Breast epithelium (tissue), 4 donors: Measurements from ENCODE around the gene SLC43A2. TPM values are rescaled to one million over a fixed set of nuclear protein-coding genes. Genes with fewer than 3 reads are reported as not detected.

ENCODE experiments used
- DNase-seq, 2 donors: peaks; one replicate each; pipeline ENCODE4 v3.0.0-alpha.2; 2019; ENCODE audit warnings: low spot score in 2 of 2
- H3K27ac ChIP-seq, 2 donors: fragments of 200-600 bp; sonication (generic) in 1 of 2; one replicate each; pipeline ENCODE4 v1.5.1; 2016 to 2019; ENCODE audit warnings: mild to moderate bottlenecking in 1 of 2
- H3K27me3 ChIP-seq, 2 donors: fragments of 200-600 bp; sonication (generic) in 1 of 2; one replicate each; pipeline versions ENCODE4 v1.5.1 to v1.6.0; 2017 to 2019; ENCODE audit warnings: control low read depth in 1 of 2, mild to moderate bottlenecking in 1 of 2
- H3K36me3 ChIP-seq: fragments of 200-600 bp; one replicate; pipeline ENCODE4 v1.5.1; 2019
- H3K4me1 ChIP-seq, 2 donors: fragments of 200-600 bp; sonication (generic); one replicate each; pipeline ENCODE4 v1.5.1; 2016 to 2019; ENCODE audit warnings: control low read depth in 1 of 2
- H3K4me3 ChIP-seq, 3 donors: fragments of 200-600 bp; sonication (generic); 1 replicate in 2 of 3; 2 replicates in 1 of 3; pipeline ENCODE4 v1.5.1; 2016 to 2019; ENCODE audit warnings: mild to moderate bottlenecking in 3 of 3, moderate library complexity in 2 of 3
- H3K9me3 ChIP-seq, 2 donors: fragments of 200-600 bp; sonication (generic) in 1 of 2; one replicate each; pipeline ENCODE4 v1.5.1; 2016 to 2019; ENCODE audit warnings: control low read depth in 1 of 2
- POLR2A ChIP-seq: fragments of 450-650 bp; IDR thresholded peaks from one replicate; pipeline ENCODE4 v1.6.1; 2016; ENCODE audit warnings: antibody characterized with exemption, mild to moderate bottlenecking, moderate library complexity
- POLR2AphosphoS5 ChIP-seq, 3 donors: sonication (generic); formaldehyde crosslinking; IDR thresholded peaks; one replicate each; pipeline ENCODE4 v1.6.1; 2017; ENCODE audit warnings: antibody characterized with exemption in 3 of 3
- intact Hi-C: fragments of 100-400 bp; cut with DNase I; formaldehyde crosslinking; loops from one replicate; pipeline ENCODE4 v1.15.1; 2023; ENCODE audit warnings: low total_unique reads
- total RNA-seq, 3 donors: library from RNA; depleted of rRNA; stranded (reverse); fragments of >200 nt; gene quantifications; one replicate each; pipeline ENCODE4 v1.1.0, GENCODE V29; 2016
- TF ChIP-seq, protein P1 (sequence below), 3 donors: fragments of 450-650 bp; IDR thresholded peaks; one replicate each; pipeline ENCODE4 v1.5.1; 2016 to 2017; ENCODE audit warnings: antibody characterized with exemption in 3 of 3, mild to moderate bottlenecking in 3 of 3, moderate library complexity in 3 of 3

SLC43A2 gene
- total RNA-seq, 3 donors from 2014 or later: 13.8 to 18.9 (median 14.9) TPM

DNA sequence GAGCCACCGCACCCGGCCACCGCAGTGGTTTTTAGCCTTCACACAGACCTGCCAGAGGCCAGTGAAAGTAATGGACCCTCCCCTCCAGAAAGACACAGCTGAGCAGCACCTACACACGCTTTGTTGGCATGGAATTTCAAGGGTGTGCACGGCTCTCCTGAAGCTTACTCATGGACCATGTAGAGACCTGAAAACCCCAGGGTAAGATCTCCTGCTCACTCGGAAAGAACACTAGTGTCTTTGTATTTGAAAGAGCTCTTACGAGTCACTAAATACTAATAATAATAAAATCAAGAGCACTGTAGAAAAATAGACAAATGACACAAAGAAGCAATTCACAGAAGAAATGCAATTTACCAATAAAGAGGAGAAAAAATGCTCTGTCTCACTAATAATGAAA, 20.0 kb downstream of the SLC43A2 start:
- H3K4me3 ChIP-seq: no peak overlapping the region
- H3K27me3 ChIP-seq: no peaks in the 10 kb centered on the region
- no peaks in the 10 kb centered on the region for H3K36me3 ChIP-seq
- H3K4me1 ChIP-seq: no peaks in the 10 kb centered on the region
- intact Hi-C loops: no loop called here
- no peak overlapping the region for H3K27ac ChIP-seq
- no peaks in the 10 kb centered on the region for H3K9me3 ChIP-seq
- TF ChIP-seq, protein P1, sequence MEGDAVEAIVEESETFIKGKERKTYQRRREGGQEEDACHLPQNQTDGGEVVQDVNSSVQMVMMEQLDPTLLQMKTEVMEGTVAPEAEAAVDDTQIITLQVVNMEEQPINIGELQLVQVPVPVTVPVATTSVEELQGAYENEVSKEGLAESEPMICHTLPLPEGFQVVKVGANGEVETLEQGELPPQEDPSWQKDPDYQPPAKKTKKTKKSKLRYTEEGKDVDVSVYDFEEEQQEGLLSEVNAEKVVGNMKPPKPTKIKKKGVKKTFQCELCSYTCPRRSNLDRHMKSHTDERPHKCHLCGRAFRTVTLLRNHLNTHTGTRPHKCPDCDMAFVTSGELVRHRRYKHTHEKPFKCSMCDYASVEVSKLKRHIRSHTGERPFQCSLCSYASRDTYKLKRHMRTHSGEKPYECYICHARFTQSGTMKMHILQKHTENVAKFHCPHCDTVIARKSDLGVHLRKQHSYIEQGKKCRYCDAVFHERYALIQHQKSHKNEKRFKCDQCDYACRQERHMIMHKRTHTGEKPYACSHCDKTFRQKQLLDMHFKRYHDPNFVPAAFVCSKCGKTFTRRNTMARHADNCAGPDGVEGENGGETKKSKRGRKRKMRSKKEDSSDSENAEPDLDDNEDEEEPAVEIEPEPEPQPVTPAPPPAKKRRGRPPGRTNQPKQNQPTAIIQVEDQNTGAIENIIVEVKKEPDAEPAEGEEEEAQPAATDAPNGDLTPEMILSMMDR (IDR thresholded peaks at IDR 0.05): no peak
- no peak for TF ChIP-seq POLR2AphosphoS5 (IDR thresholded peaks at IDR 0.05)
- no peak for TF ChIP-seq POLR2A
- no peak for DNase-seq

DNA sequence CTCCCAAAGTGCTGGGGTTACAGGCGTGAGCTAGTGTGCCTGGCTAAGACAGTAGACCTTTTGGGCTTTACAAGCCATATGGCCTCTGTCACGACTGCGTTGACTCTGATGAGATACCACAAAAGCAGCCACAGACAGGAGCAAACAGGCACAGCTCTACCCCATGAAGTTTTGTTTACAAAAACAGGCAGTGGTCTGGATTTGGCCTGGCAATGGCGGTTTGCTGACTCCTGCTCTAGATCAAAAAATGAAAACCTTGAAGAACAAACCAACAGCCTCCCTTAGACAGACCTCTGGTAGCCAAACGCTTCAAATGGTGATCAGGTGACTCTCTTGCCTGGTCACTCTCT, 20.7 kb downstream of the SLC43A2 start:
- Histone ChIP-seq H3K27me3 (no peaks in the 10 kb centered on the region), H3K4me3 (no peak overlapping the region), H3K36me3 (no peaks in the 10 kb centered on the region), H3K4me1 (no peaks in the 10 kb centered on the region), H3K27ac (no peak overlapping the region), H3K9me3 (no peaks in the 10 kb centered on the region)
- TF ChIP-seq POLR2AphosphoS5 (IDR thresholded peaks at IDR 0.05) (no peak), POLR2A (no peak)
- TF ChIP-seq, protein P1 (IDR thresholded peaks at IDR 0.05): no peak
- no peak for DNase-seq
- intact Hi-C loops: no loop called here

DNA sequence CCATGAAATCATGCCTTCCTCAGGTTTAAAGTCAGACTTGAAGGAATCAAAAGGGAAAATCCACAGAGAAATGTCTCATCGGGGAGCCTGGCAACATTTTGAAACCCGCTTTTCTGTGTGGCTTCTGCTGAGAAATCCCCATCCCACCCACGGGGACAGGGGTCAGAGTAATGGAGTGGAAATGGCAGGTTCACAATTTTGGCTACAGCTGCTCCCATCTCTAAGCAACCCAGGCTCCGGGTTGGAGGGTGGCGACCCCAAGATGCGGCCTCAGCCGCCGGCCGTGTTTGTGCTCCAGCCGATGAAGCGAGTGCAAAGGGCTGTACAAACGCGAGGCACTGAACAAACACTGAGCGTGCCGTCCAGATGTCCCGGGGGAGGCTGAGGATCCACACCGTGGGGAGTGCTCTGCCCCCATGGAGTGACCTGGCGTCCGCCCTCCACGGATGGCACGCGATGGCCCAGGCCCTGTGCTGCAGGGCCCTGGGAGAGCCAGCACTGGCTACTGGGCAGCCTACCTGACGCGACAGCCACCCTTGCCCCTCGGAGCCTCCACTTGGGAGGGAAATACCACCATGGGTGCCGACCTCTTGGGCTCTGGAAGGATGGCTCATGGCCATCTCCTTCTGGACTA, 22.2 kb downstream of the SLC43A2 start:
- Histone ChIP-seq H3K4me1 (no peaks in the 10 kb centered on the region), H3K27ac (peak overlapping the region in 1 of 2 donors; percentile 51), H3K27me3 (no peaks in the 10 kb centered on the region), H3K9me3 (peaks cover 0 to 4% of the 10 kb centered on the region in 2 donors), H3K4me3 (no peak overlapping the region), H3K36me3 (no peaks in the 10 kb centered on the region)
- no peak for TF ChIP-seq POLR2A
- TF ChIP-seq, protein P1 (IDR thresholded peaks at IDR 0.05): no peak
- TF ChIP-seq POLR2AphosphoS5 (IDR thresholded peaks at IDR 0.05): no peak
- DNase-seq: no peak
- intact Hi-C loops: no loop called here

DNA sequence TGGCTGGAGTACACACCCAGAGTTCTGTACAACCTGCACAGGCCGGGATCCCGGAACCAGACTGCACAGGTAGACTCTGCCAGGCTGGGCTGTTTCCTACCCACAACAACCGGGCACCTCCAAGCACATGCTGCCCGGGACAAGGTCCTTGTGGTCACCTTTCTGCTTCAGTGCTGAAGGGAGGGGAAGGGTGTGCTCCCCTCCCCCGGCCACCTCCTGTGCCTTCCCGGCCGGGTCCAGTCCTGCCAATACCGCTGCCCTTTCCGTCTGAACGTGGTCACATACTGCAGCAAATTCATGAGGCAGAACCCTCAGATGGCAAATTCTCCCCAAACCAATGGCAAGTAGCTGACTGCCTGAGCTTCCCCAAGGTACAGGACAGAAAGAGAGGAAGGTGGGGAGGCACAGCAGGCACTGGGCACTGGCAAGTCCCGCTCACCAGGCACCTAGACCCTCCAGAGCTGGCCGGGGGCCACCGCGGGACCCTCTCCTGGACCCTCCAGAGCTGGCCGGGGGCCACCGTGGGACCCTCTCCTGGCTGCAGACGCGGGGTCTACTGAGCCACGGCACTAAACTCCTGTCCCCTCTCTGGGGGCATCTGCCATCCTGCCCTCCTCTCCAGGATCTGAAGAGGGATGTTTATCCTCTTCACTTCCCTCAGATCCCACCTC, 22.8 kb downstream of the SLC43A2 start:
- Histone ChIP-seq H3K4me3 (no peak overlapping the region), H3K27me3 (no peaks in the 10 kb centered on the region), H3K36me3 (no peaks in the 10 kb centered on the region), H3K27ac (peak overlapping the region in 1 of 2 donors; percentile 12), H3K9me3 (peaks cover 0 to 4% of the 10 kb centered on the region in 2 donors), H3K4me1 (no peaks in the 10 kb centered on the region)
- DNase-seq: no peak
- TF ChIP-seq, protein P1 (IDR thresholded peaks at IDR 0.05): no peak
- TF ChIP-seq POLR2A: no peak
- TF ChIP-seq POLR2AphosphoS5 (IDR thresholded peaks at IDR 0.05): no peak
- intact Hi-C loops: no loop called here

DNA sequence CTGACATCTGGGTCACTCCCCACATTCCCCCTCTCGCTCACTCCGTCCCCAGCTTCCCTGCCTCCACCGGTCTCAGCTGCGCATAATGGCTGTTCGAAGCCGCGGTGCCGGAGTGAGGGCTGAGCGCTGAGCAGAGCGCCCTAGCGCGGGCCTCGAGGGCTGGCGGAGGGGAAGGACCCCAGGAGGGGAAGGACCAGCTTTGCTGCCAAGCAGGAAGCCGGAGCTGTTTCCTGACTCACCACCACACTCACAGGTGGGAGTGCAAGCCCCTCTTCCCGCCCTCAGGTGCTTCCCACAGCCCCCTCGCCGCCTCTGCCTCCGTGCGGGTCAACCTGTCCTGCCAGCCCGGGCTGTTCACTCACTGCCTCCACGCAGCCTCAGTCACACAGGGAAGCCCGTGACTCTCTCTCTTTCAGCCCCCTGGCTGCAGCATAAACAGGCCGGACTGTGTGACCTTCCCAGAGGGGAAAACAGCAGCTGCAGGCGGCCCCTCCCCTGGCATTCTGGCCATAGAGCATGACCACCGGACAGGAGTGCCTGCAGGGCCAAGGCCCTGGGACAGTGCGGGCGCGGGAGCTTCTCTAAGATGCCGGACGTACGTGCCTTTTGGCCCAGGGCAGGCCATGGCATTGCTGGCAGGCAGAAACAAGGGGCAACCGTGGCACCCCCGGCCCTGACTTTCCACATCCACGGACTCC, 23.7 kb downstream of the SLC43A2 start:
- TF ChIP-seq, protein P1 (IDR thresholded peaks at IDR 0.05): no peak
- TF ChIP-seq POLR2A: no peak
- TF ChIP-seq POLR2AphosphoS5 (IDR thresholded peaks at IDR 0.05): no peak
- intact Hi-C loops: no loop called here

More for the DNA sequence above, 23.7 kb downstream of the SLC43A2 start:
- Histone ChIP-seq H3K9me3 (peaks cover 0 to 4% of the 10 kb centered on the region in 2 donors), H3K4me1 (no peaks in the 10 kb centered on the region), H3K4me3 (no peak overlapping the region), H3K27me3 (no peaks in the 10 kb centered on the region), H3K27ac (peak overlapping the region in 1 of 2 donors; percentile 12), H3K36me3 (no peaks in the 10 kb centered on the region)
- no peak for DNase-seq
